Panc1 (cell line): ENCODE data around the gene MAST1. TPM values are rescaled to one million over a fixed set of nuclear protein-coding genes. Genes with fewer than 3 reads are reported as not detected.
A peak's percentile ranks its signal among the peaks of the same experiment; 100 is the strongest.

ENCODE experiments used
- ATAC-seq: fragments of 200-7000 bp; cut with Tn5 transposase; 2 replicates; pipeline ENCODE4 v1.9.1; 2020; ENCODE audit warnings: mild to moderate bottlenecking, moderate library complexity
- BruUV-seq: library from RNA; stranded (reverse); fragments of 400-500 nt; replicated peaks from 2 replicates; lab custom pipeline; 2021; lab: Mats Ljungman, UMichigan
- CTCF ChIA-PET: fragments of 300-600 bp; sonication (Branson Sonifier 250); formaldehyde crosslinking; loops from one replicate; lab custom pipeline; 2022; ENCODE audit warnings: antibody characterized with exemption; lab: Charles Lee
- POLR2A ChIA-PET: fragments of 300-600 bp; sonication (Branson Sonifier 250); formaldehyde crosslinking; loops from one replicate; lab custom pipeline; 2022; ENCODE audit warnings: antibody characterized with exemption; lab: Charles Lee
- DNase-seq: peaks from one replicate; pipeline ENCODE4 v3.0.0-alpha.2; 2010; ENCODE audit warnings: low read depth, low spot score
- H3K27ac ChIP-seq: 2 replicates; pipeline ENCODE4 v1.5.1; 2011; ENCODE audit warnings: mild to moderate bottlenecking, low read length, inconsistent platforms
- H3K27me3 ChIP-seq: fragments of 200-500 bp; sonication (Bioruptor generic); 2 replicates; pipeline ENCODE4 v1.6.0; 2014; ENCODE audit warnings: low read length, inconsistent platforms; ENCODE audit not compliant: control insufficient read depth, insufficient read depth
- H3K36me3 ChIP-seq: fragments of 200-500 bp; sonication (Bioruptor generic); 2 replicates; pipeline ENCODE4 v1.5.1; 2014; ENCODE audit warnings: inconsistent platforms, mild to moderate bottlenecking, low read length, moderate library complexity; ENCODE audit not compliant: control insufficient read depth, insufficient read depth
- H3K4me1 ChIP-seq: 2 replicates; pipeline ENCODE4 v1.5.1; 2011; ENCODE audit warnings: inconsistent platforms, mild to moderate bottlenecking, low read length, moderate library complexity; ENCODE audit not compliant: control insufficient read depth, insufficient read depth
- H3K4me3 ChIP-seq, 2 experiments: 2 replicates each; pipeline ENCODE4 v1.5.1; 2011 to 2012; ENCODE audit warnings: low read depth in 2 of 2, low read length in 2 of 2, mild to moderate bottlenecking in 2 of 2, inconsistent platforms in 1 of 2, moderate library complexity in 1 of 2
- H3K9me3 ChIP-seq: fragments of 200-500 bp; sonication (Bioruptor generic); 2 replicates; pipeline ENCODE4 v1.5.1; 2014; ENCODE audit warnings: low read depth, mild to moderate bottlenecking, inconsistent platforms, low read length, moderate library complexity; ENCODE audit not compliant: control insufficient read depth, insufficient read depth
- CTCF ChIP-seq: fragments of 450-650 bp; IDR thresholded peaks from 2 replicates; pipeline ENCODE4 v1.5.1; 2017; ENCODE audit warnings: mild to moderate bottlenecking
- POLR2AphosphoS5 ChIP-seq: IDR thresholded peaks from 2 replicates; pipeline ENCODE4 v1.6.1; 2012; ENCODE audit warnings: mild to moderate bottlenecking, low read depth, low read length, moderate library complexity
- SIN3A ChIP-seq: IDR thresholded peaks from 2 replicates; pipeline ENCODE4 v1.6.1; 2012; ENCODE audit warnings: low read depth, mild to moderate bottlenecking, low read length, moderate library complexity, borderline replicate concordance; ENCODE audit not compliant: insufficient read depth
- TCF7L2 ChIP-seq: IDR thresholded peaks from 2 replicates; pipeline ENCODE4 v1.6.1; 2011; ENCODE audit warnings: mild to moderate bottlenecking, low read depth, low read length, inconsistent platforms
- in situ Hi-C: cut with HindIII; loops from 2 replicates; pipeline ENCODE4 v1.10.0; 2016; ENCODE audit warnings: low sequenced_read_pairs, low pct_unique_long_range_greater_than_20kb
- intact Hi-C: fragments of 100-400 bp; cut with micrococcal nuclease; formaldehyde crosslinking; loops from one replicate; pipeline ENCODE4 v1.10.0; 2022; ENCODE audit not compliant: unreplicated experiment
- total RNA-seq: library from RNA; stranded (reverse); gene quantifications from one replicate; pipeline ENCODE4 v1.2.1, GENCODE V29; 2021; ENCODE audit not compliant: unreplicated experiment
- TF ChIP-seq, protein P1 (sequence below), 2 experiments: IDR thresholded peaks; 2 replicates each; pipeline ENCODE4 v1.6.1; 2011 to 2012; ENCODE audit warnings: low read depth in 2 of 2, control low read depth in 1 of 2, low read length in 1 of 2, mild to moderate bottlenecking in 1 of 2, moderate library complexity in 1 of 2; ENCODE audit not compliant: insufficient read depth in 1 of 2

The MAST1 gene
- total RNA-seq, 1 experiment from 2014 or later, result 3.1 TPM

GRCh38 chr19:12801466-12802266 lies 36.6 kb upstream of the MAST1 start, which contains the start of the genes PRDX2 and THSD8:
Gene PRDX2, minus strand, starts transcription at chr19:12801800. Its CDS starts 539 bp downstream, at chr19:12801261.
Gene THSD8, plus strand, starts transcription at chr19:12802069. Its CDS starts 3 bp downstream, at chr19:12802072.
- no peaks in the 10 kb centered on the region for H3K9me3 ChIP-seq
- H3K4me3 ChIP-seq, result peak within 1 kb of the TSS; percentile 53 to 58
- POLR2A ChIA-PET, result no interaction called here
- peaks cover 3% of the 10 kb centered on the region; the same call in 1 of the 2 replicates for H3K4me1 ChIP-seq
- intact Hi-C loops, result no loop called here
- H3K27me3 ChIP-seq, result no peaks in the 10 kb centered on the region
- CTCF ChIA-PET, result no interaction called here
- TF ChIP-seq POLR2AphosphoS5 (no peak), TCF7L2 (peak; percentile 39; the same call in 1 of the 2 replicates)
- DNase-seq, result no peak
- peak; percentile 64 for ATAC-seq
- no TSS peak for BruUV-seq
- H3K27ac ChIP-seq, result 0 out of 2 replicates have a peak within 1 kb of the TSS, but pooled peaks have one; percentile 48
- in situ Hi-C loops, result no loop called here
- H3K36me3 ChIP-seq, result peaks cover 4% of the 10 kb centered on the region; the same call in 1 of the 2 replicates

GRCh38 chr19:12802267-12803106 lies 35.8 kb upstream of the MAST1 start:
- intact Hi-C loops (no loop called here), in situ Hi-C loops (no loop called here)
- no TSS peak for BruUV-seq
- CTCF ChIA-PET, result no interaction called here
- ATAC-seq (no peak), DNase-seq (no peak)
- POLR2A ChIA-PET, result no interaction called here
- Histone ChIP-seq H3K9me3 (no peaks in the 10 kb centered on the region), H3K4me3 (peak overlapping the region; percentile 53 to 58), H3K36me3 (peaks cover 4% of the 10 kb centered on the region; the same call in 1 of the 2 replicates), H3K4me1 (peaks cover 8% of the 10 kb centered on the region), H3K27ac (no peak overlapping the region), H3K27me3 (no peaks in the 10 kb centered on the region)
- TF ChIP-seq TCF7L2, result no peak
- TF ChIP-seq CTCF, result no peak
- TF ChIP-seq, protein P1, sequence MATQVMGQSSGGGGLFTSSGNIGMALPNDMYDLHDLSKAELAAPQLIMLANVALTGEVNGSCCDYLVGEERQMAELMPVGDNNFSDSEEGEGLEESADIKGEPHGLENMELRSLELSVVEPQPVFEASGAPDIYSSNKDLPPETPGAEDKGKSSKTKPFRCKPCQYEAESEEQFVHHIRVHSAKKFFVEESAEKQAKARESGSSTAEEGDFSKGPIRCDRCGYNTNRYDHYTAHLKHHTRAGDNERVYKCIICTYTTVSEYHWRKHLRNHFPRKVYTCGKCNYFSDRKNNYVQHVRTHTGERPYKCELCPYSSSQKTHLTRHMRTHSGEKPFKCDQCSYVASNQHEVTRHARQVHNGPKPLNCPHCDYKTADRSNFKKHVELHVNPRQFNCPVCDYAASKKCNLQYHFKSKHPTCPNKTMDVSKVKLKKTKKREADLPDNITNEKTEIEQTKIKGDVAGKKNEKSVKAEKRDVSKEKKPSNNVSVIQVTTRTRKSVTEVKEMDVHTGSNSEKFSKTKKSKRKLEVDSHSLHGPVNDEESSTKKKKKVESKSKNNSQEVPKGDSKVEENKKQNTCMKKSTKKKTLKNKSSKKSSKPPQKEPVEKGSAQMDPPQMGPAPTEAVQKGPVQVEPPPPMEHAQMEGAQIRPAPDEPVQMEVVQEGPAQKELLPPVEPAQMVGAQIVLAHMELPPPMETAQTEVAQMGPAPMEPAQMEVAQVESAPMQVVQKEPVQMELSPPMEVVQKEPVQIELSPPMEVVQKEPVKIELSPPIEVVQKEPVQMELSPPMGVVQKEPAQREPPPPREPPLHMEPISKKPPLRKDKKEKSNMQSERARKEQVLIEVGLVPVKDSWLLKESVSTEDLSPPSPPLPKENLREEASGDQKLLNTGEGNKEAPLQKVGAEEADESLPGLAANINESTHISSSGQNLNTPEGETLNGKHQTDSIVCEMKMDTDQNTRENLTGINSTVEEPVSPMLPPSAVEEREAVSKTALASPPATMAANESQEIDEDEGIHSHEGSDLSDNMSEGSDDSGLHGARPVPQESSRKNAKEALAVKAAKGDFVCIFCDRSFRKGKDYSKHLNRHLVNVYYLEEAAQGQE (IDR thresholded peaks at IDR 0.05; ENCODE audit: insufficient read depth in 1 of 2, low read depth in 2 of 2, low read length in 1 of 2), result no peak
- no peak for TF ChIP-seq SIN3A
- TF ChIP-seq POLR2AphosphoS5, result no peak
